Measurements from ENCODE around the gene ZFYVE26. TPM values are rescaled to one million over a fixed set of nuclear protein-coding genes. Genes with fewer than 3 reads are reported as not detected.

ZFYVE26 gene
- polyA plus RNA-seq, 3 donors = 1.0 to 17.6 (median 2.3) TPM

DNA sequence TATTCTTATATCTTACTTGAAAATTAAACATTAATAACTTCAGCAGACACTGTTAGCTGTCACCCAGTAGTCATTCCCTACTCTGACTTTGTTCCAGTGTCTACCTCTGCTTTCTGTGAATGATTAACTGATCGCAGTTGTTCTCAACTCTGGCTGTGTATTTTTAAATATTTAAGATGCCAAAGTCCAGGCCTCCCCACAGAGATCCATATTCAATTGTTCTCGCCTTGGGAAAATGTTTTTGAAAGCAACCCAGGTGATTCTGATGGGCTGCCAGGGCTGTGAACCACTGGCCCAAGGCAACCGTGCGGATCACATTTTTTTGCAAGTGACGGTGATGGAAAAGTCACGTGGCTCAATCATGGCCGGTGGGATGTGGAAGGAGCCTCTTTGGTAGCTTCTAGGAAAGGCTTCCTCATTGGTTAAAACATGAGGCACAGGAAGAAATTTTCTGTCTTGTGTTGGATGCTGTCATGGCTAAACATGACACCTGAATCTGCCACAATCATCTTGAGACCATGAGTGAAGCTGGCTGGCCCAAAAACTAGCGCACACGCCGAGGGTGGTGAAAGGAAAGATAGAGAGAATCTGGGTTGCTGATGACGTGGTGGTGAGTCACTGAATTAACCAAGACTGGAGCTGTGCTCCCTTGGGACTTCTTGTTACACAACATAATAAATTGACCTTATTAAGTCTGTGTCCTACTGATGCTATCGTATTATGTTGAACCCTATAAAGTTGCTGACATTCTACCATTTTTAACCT lies 77.5 kb downstream of the ZFYVE26 start:
- Histone ChIP-seq H4K20me1 (ENCODE audit: insufficient read depth, low read length) (no peaks in the 10 kb centered on the region), H3K27me3 (ENCODE audit: control insufficient read depth in 2 of 2, insufficient read depth in 2 of 2, low read length in 2 of 2) (no peaks in the 10 kb centered on the region), H2AFZ (ENCODE audit: insufficient read depth, low read depth, low read length, poor library complexity, severe bottlenecking) (no peak overlapping the region), H3K9me3 (replicated peaks in 1 of 2; ENCODE audit: control insufficient read depth in 1 of 2, insufficient read depth in 1 of 2, low read length in 2 of 2) (no peaks in the 10 kb centered on the region), H3K4me1 (ENCODE audit: control insufficient read depth in 1 of 2, insufficient read depth in 2 of 2, low read length in 2 of 2) (no peaks in the 10 kb centered on the region), H3K4me2 (replicated peaks; ENCODE audit: extremely low read depth, low read length, poor library complexity, severe bottlenecking) (no peak overlapping the region), H3K9ac (ENCODE audit: insufficient read depth, low read length, poor library complexity, severe bottlenecking) (no peak overlapping the region), H3K4me3 (replicated peaks in 1 of 3; ENCODE audit: low read depth in 2 of 3, low read length in 3 of 3) (no peak overlapping the region), H3K27ac (ENCODE audit: low read depth in 1 of 2, low read length in 2 of 2) (no peak overlapping the region), H3K36me3 (replicated peaks in 1 of 2; ENCODE audit: control insufficient read depth in 1 of 2, insufficient read depth in 2 of 2, low read length in 2 of 2) (no peaks in the 10 kb centered on the region), H3K79me2 (ENCODE audit: insufficient read depth, low read length) (no peaks in the 10 kb centered on the region)
- no peaks in the 10 kb centered on the region for H3K36me3 Mint-ChIP-seq
- H3K27ac Mint-ChIP-seq = no peak overlapping the region
- 84% methylated on average over 7 of the region's 12 CpGs for WGBS (ENCODE audit: insufficient coverage)
- H3K4me1 Mint-ChIP-seq = peaks cover 4% of the 10 kb centered on the region
- DNase-seq = peak; percentile 9 to 52 (median 10)
- H3K9me3 Mint-ChIP-seq = peaks cover 0 to 2% (median 0%) of the 10 kb centered on the region in 7 donors
- no peak overlapping the region for H3K4me3 Mint-ChIP-seq
- peaks cover 1 to 6% (median 3%) of the 10 kb centered on the region in 3 donors for H3K27me3 Mint-ChIP-seq (ENCODE audit: low read depth in 3 of 3)
- intact Hi-C loops (cut with micrococcal nuclease) = no loop called here
- no peak for TF ChIP-seq CTCF (IDR thresholded peaks at IDR 0.05)

GRCh38 chr14:67736771-67737170 lies 79.6 kb downstream of the ZFYVE26 start:
- peaks cover 1 to 5% (median 3%) of the 10 kb centered on the region in 3 donors for H3K27me3 Mint-ChIP-seq (ENCODE audit: low read depth in 3 of 3)
- no peaks in the 10 kb centered on the region for H3K9me3 ChIP-seq (replicated peaks in 1 of 2; ENCODE audit: control insufficient read depth in 1 of 2, insufficient read depth in 1 of 2, low read length in 2 of 2)
- WGBS (ENCODE audit: insufficient coverage) = 100% methylated on average over 2 of the region's 4 CpGs
- no peak overlapping the region for H3K4me3 ChIP-seq (replicated peaks in 1 of 3; ENCODE audit: low read depth in 2 of 3, low read length in 3 of 3)
- no peaks in the 10 kb centered on the region for H3K4me1 ChIP-seq (ENCODE audit: control insufficient read depth in 1 of 2, insufficient read depth in 2 of 2, low read length in 2 of 2)
- H3K27ac ChIP-seq (ENCODE audit: low read depth in 1 of 2, low read length in 2 of 2) = no peak overlapping the region
- intact Hi-C loops (cut with micrococcal nuclease) = no loop called here
- peaks cover 4% of the 10 kb centered on the region for H3K4me1 Mint-ChIP-seq
- TF ChIP-seq CTCF (IDR thresholded peaks at IDR 0.05) = no peak
- H3K79me2 ChIP-seq (ENCODE audit: insufficient read depth, low read length) = no peaks in the 10 kb centered on the region
- no peaks in the 10 kb centered on the region for H4K20me1 ChIP-seq (ENCODE audit: insufficient read depth, low read length)
- no peaks in the 10 kb centered on the region for H3K27me3 ChIP-seq (ENCODE audit: control insufficient read depth in 2 of 2, insufficient read depth in 2 of 2, low read length in 2 of 2)
- H3K27ac Mint-ChIP-seq = no peak overlapping the region
- DNase-seq = no peak
- H3K4me3 Mint-ChIP-seq = no peak overlapping the region
- H3K9me3 Mint-ChIP-seq = peaks cover 0 to 2% (median 0%) of the 10 kb centered on the region in 7 donors
- no peaks in the 10 kb centered on the region for H3K36me3 ChIP-seq (replicated peaks in 1 of 2; ENCODE audit: control insufficient read depth in 1 of 2, insufficient read depth in 2 of 2, low read length in 2 of 2)
- H3K4me2 ChIP-seq (replicated peaks; ENCODE audit: extremely low read depth, low read length, poor library complexity, severe bottlenecking) = no peak overlapping the region
- H2AFZ ChIP-seq (ENCODE audit: insufficient read depth, low read depth, low read length, poor library complexity, severe bottlenecking) = no peak overlapping the region
- no peak overlapping the region for H3K9ac ChIP-seq (ENCODE audit: insufficient read depth, low read length, poor library complexity, severe bottlenecking)
- H3K36me3 Mint-ChIP-seq = no peaks in the 10 kb centered on the region

All from CD14-positive monocyte (primary cell).